Stomach (tissue), 9 donors: ENCODE data around the gene ERF. TPM values are rescaled to one million over a fixed set of nuclear protein-coding genes. Genes with fewer than 3 reads are reported as not detected.

Experiments used
- DNase-seq, 2 donors: peaks; one replicate each; pipeline versions ENCODE4 v3.0.0 to v3.0.0-alpha.2; 2013 to 2019
- H3K27ac ChIP-seq, 5 donors: fragments of 200-600 bp in 4 of 5; sonication (generic) in 4 of 5; one replicate each; pipeline ENCODE4 v1.5.1; 2013 to 2019; ENCODE audit warnings: mild to moderate bottlenecking in 1 of 5, moderate library complexity in 1 of 5
- H3K27me3 ChIP-seq, 3 donors: fragments of 200-600 bp; sonication (generic); one replicate each; pipeline ENCODE4 v1.5.1; 2017 to 2019; ENCODE audit warnings: mixed run types in 1 of 3
- H3K36me3 ChIP-seq, 4 donors: fragments of 200-600 bp; sonication (generic); 1 replicate in 3 of 4; 2 replicates in 1 of 4; pipeline ENCODE4 v1.5.1; 2016 to 2019
- H3K4me1 ChIP-seq, 4 donors: fragments of 200-600 bp; sonication (generic); one replicate each; pipeline ENCODE4 v1.5.1; 2016 to 2019
- H3K4me3 ChIP-seq, 4 donors: fragments of 200-600 bp; sonication (generic) in 3 of 4; one replicate each; pipeline ENCODE4 v1.5.1; 2016 to 2019; ENCODE audit warnings: mild to moderate bottlenecking in 1 of 4
- H3K9me3 ChIP-seq, 4 donors: fragments of 200-600 bp; sonication (generic); one replicate each; pipeline ENCODE4 v1.5.1; 2016 to 2019
- CTCF ChIP-seq, 7 experiments: fragments of 450-650 bp in 4 of 7; fragments of 200-600 bp in 3 of 7; sonication (generic) in 3 of 7; IDR thresholded peaks; one replicate each; pipeline ENCODE4 v1.5.1; 2016 to 2019; ENCODE audit warnings: antibody characterized with exemption in 7 of 7, control low read depth in 2 of 7, mild to moderate bottlenecking in 1 of 7
- EP300 ChIP-seq: sonication (generic); formaldehyde crosslinking; IDR thresholded peaks from one replicate; pipeline ENCODE4 v1.6.1; 2017; ENCODE audit warnings: antibody characterized with exemption
- POLR2A ChIP-seq, 4 donors: fragments of 450-650 bp; IDR thresholded peaks; one replicate each; pipeline ENCODE4 v1.6.1; 2016; ENCODE audit warnings: antibody characterized with exemption in 4 of 4, control low read depth in 2 of 4, mild to moderate bottlenecking in 1 of 4, moderate library complexity in 1 of 4
- POLR2AphosphoS5 ChIP-seq, 3 donors: sonication (generic); formaldehyde crosslinking; IDR thresholded peaks; one replicate each; pipeline ENCODE4 v1.6.1; 2016; ENCODE audit warnings: antibody characterized with exemption in 3 of 3
- WGBS, 5 donors: extraction: QIAGEN DNeasy Blood & Tissue Kit in 3 of 5; methylation state at CpG; one replicate each; pipeline versions ENCODE4 v1.1.5 to v1.1.7; 2013 to 2018; 5-methylcytosine and 5-hydroxymethylcytosine counted together
- intact Hi-C: fragments of 100-400 bp; cut with DNase I; formaldehyde crosslinking; loops from one replicate; pipeline ENCODE4 v1.15.1; 2023; ENCODE audit warnings: low total_unique reads
- polyA plus RNA-seq, 3 donors: library from polyadenylated mRNA; stranded (reverse); fragments of 200-250 nt; gene quantifications; one replicate each; pipeline ENCODE4 v1.2.3, GENCODE V29; 2013
- total RNA-seq, 5 donors: library from RNA; depleted of rRNA; stranded (reverse); fragments of >200 nt; gene quantifications; one replicate each; pipeline versions ENCODE4 v1.1.0 to v1.2.3, GENCODE V29; 2014 to 2016
- donor health status: healthy with polysubstance abuse.
- donor health status: Bipolar disorder and iron deficiency.
- donor health status: healthy.

The ERF gene
- total and polyA plus RNA-seq, 8 donors, result 11.6 to 118 (median 30.8) TPM

- peak within 1 kb of the TSS; percentile 52 to 78 (median 64) for H3K27ac ChIP-seq
- H3K9me3 ChIP-seq, result no peaks in the 10 kb centered on the region
- no peak for TF ChIP-seq POLR2AphosphoS5 (IDR thresholded peaks at IDR 0.05)
- no peak for TF ChIP-seq POLR2A (IDR thresholded peaks at IDR 0.05)
- TF ChIP-seq CTCF (IDR thresholded peaks at IDR 0.05), result no peak
- no peak for TF ChIP-seq EP300
- 3 to 7% (median 4%) methylated on average over 11 to 21 of the region's 21 CpGs for WGBS, 5 donors
- H3K27me3 ChIP-seq, result no peaks in the 10 kb centered on the region
- peaks cover 0 to 6% (median 0%) of the 10 kb centered on the region in 4 donors for H3K36me3 ChIP-seq
- DNase-seq, result peak in 1 of 2 donors; percentile 26
- intact Hi-C loops, result no loop called here
- peaks cover 10 to 33% (median 20%) of the 10 kb centered on the region in 4 donors for H3K4me1 ChIP-seq
- H3K4me3 ChIP-seq, result peak within 1 kb of the TSS; percentile 57 to 75 (median 62)
These were observed 46.8 kb upstream of the ERF start, which contains the start of gene PRR19 for GRCh38 chr19:42301646-42302203. PRR19 (plus strand) TSS chr19:42302132; CDS start chr19:42309585, 7,453 bp downstream.

GRCh38 chr19:42297039-42297438 is 42.1 kb upstream of the ERF start:
- Histone ChIP-seq H3K4me3 (no peak overlapping the region), H3K27ac (no peak overlapping the region), H3K27me3 (no peaks in the 10 kb centered on the region), H3K9me3 (no peaks in the 10 kb centered on the region), H3K36me3 (peaks cover 27 to 48% (median 34%) of the 10 kb centered on the region in 4 donors), H3K4me1 (peaks cover 10 to 26% (median 15%) of the 10 kb centered on the region in 4 donors)
- DNase-seq, result no peak
- intact Hi-C loops, result no loop called here
- TF ChIP-seq EP300 (no peak), POLR2A (IDR thresholded peaks at IDR 0.05) (no peak), CTCF (IDR thresholded peaks at IDR 0.05) (no peak), POLR2AphosphoS5 (IDR thresholded peaks at IDR 0.05) (no peak)
- 87 to 92% (median 89%) methylated on average over 15 of the region's 15 CpGs for WGBS, 5 donors

DNA sequence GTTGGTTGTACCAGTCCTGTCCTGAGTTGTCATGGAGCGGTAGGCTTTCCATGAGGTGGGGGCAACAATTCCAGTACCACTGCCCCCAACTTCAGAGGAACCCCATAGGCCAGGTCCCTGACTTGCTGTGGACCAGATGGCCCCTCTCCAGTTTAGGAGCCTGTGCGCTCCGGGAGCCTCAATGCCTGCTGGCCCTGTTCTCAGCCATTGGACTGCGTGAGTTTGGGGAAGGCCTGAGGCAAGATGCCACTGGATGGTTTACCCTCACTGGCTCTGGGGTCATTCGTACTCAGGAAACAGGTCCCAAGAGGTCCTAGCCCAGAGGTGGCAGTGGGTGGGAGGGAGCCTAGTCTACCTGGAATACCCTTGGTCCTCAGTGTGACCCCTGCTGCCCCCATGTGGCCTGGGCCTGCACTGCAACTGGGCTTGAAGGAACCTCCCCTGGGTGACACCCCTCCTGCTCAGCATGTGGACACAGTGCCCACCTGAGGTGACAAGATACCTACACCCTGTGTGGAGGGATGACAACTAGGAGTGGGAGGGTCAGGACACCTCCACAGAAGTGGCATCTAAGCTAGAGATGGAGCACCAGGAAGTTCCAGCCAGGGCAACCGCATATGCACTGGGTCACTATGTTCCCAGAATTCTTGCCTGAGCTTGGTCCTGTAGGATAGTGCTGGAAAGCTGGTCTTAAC is 41.0 kb upstream of the ERF start:
- H3K9me3 ChIP-seq, result no peaks in the 10 kb centered on the region
- DNase-seq, result peak; percentile 87 to 93
- H3K4me1 ChIP-seq, result peaks cover 0 to 26% (median 16%) of the 10 kb centered on the region in 4 donors
- no peaks in the 10 kb centered on the region for H3K27me3 ChIP-seq
- H3K36me3 ChIP-seq, result peaks cover 36 to 58% (median 45%) of the 10 kb centered on the region in 4 donors
- TF ChIP-seq CTCF (IDR thresholded peaks at IDR 0.05) (peak in 5 of 7 experiments; percentile 87 to 98 (median 95)), POLR2A (IDR thresholded peaks at IDR 0.05) (no peak), POLR2AphosphoS5 (IDR thresholded peaks at IDR 0.05) (peak in 2 of 3 donors; percentile 13 to 62)
- no peak overlapping the region for H3K4me3 ChIP-seq
- 67 to 81% (median 76%) methylated on average over 4 to 6 of the region's 6 CpGs for WGBS, 5 donors
- peak overlapping the region in 1 of 5 donors; percentile 10 for H3K27ac ChIP-seq
- intact Hi-C loops, result no loop called here

DNA sequence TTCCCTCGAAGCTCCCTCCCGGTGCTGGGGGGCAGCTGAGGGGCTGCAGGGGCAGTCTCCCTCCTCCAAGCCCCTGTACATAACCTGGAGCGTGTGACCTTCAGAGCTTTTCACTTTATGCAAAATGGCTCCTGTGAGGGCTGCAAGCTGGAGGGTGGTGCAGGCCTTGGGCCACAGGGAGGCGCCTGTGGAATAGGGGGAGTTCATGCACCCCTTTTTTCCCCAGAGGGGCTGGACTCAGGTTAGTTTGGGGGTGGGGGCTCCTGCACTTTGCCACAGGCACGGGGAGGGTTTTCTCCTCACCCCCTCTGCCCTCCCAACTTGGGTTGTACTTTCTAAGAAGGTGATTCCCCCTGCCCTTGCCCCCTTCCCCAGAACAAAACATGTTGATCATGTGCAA is 40.4 kb upstream of the ERF start:
- TF ChIP-seq POLR2A (IDR thresholded peaks at IDR 0.05), result no peak
- no peak for TF ChIP-seq EP300
- no peak for TF ChIP-seq POLR2AphosphoS5 (IDR thresholded peaks at IDR 0.05)
- no peak for TF ChIP-seq CTCF (IDR thresholded peaks at IDR 0.05)
- Histone ChIP-seq H3K4me3 (no peak overlapping the region), H3K4me1 (peaks cover 0 to 32% (median 22%) of the 10 kb centered on the region in 4 donors), H3K27me3 (no peaks in the 10 kb centered on the region), H3K36me3 (peaks cover 41 to 65% (median 51%) of the 10 kb centered on the region in 4 donors), H3K9me3 (no peaks in the 10 kb centered on the region), H3K27ac (peak overlapping the region in 1 of 5 donors; percentile 10)
- WGBS, 5 donors, result 63 to 73% (median 66%) methylated on average over 5 of the region's 5 CpGs
- no peak for DNase-seq
- intact Hi-C loops, result no loop called here
